Measurements from ENCODE around the gene ELAVL1.
"Not testable (repeated sequence)": the region's sequence is repeated elsewhere in the genome, so short reads cannot be mapped to it uniquely, and the experiment has no call there.

The ELAVL1 gene

GRCh38 chr19:8005534-8006256 is at the start of gene ELAVL1:
Gene ELAVL1, minus strand, starts transcription at chr19:8005641. Its CDS starts 13,826 bp downstream, at chr19:7991815.
- peak; percentile 91 for DNase-seq

GRCh38 chr19:8054169-8054568 is 48.7 kb upstream of the ELAVL1 start:
- DNase-seq = no peak

- no peak for DNase-seq
These were observed 47.0 kb upstream of the ELAVL1 start, which contains the start of gene CCL25 for GRCh38 chr19:8052464-8052859. Gene CCL25, plus strand, starts transcription at chr19:8052760. Its CDS starts 290 bp downstream, at chr19:8053050.

GRCh38 chr19:8050274-8051096 is 45.0 kb upstream of the ELAVL1 start:
- no peak for DNase-seq

GRCh38 chr19:8046569-8047165 is 41.2 kb upstream of the ELAVL1 start:
- DNase-seq = no peak

GRCh38 chr19:8045872-8046568 is 40.6 kb upstream of the ELAVL1 start:
- DNase-seq = no peak

GRCh38 chr19:8044018-8044417 is 38.6 kb upstream of the ELAVL1 start:
- DNase-seq = no peak

- no peak for DNase-seq
These were observed 37.5 kb upstream of the ELAVL1 start for GRCh38 chr19:8042900-8043299.

GRCh38 chr19:8041531-8041931 is 36.1 kb upstream of the ELAVL1 start:
- DNase-seq = no peak

- DNase-seq = no peak
These were observed 33.8 kb upstream of the ELAVL1 start for GRCh38 chr19:8039231-8039630.

GRCh38 chr19:8038815-8039214 is 33.4 kb upstream of the ELAVL1 start:
- no peak for DNase-seq

- DNase-seq = no peak
These were observed 31.1 kb upstream of the ELAVL1 start for GRCh38 chr19:8036434-8037099.

GRCh38 chr19:8034178-8034525 is 28.7 kb upstream of the ELAVL1 start:
- no peak for DNase-seq

GRCh38 chr19:8033287-8034177 is 28.1 kb upstream of the ELAVL1 start:
- DNase-seq = not testable (repeated sequence)

- no peak for DNase-seq
These were observed 25.5 kb upstream of the ELAVL1 start for GRCh38 chr19:8030960-8031359.

- no peak for DNase-seq
These were observed 23.6 kb upstream of the ELAVL1 start for GRCh38 chr19:8028951-8029491.

GRCh38 chr19:8025316-8025715 is 19.9 kb upstream of the ELAVL1 start:
- no peak for DNase-seq

GRCh38 chr19:8024256-8024655 is 18.8 kb upstream of the ELAVL1 start:
- not testable (repeated sequence) for DNase-seq

GRCh38 chr19:8023371-8023770 is 17.9 kb upstream of the ELAVL1 start:
- DNase-seq = no peak

- DNase-seq = no peak
These were observed 16.8 kb upstream of the ELAVL1 start for GRCh38 chr19:8022275-8022674.

GRCh38 chr19:8021374-8021773 is 15.9 kb upstream of the ELAVL1 start:
- DNase-seq = no peak

Data from HCEC 1CT (cell line).